Measurements from ENCODE around the gene PCARE.

PCARE gene

DNA sequence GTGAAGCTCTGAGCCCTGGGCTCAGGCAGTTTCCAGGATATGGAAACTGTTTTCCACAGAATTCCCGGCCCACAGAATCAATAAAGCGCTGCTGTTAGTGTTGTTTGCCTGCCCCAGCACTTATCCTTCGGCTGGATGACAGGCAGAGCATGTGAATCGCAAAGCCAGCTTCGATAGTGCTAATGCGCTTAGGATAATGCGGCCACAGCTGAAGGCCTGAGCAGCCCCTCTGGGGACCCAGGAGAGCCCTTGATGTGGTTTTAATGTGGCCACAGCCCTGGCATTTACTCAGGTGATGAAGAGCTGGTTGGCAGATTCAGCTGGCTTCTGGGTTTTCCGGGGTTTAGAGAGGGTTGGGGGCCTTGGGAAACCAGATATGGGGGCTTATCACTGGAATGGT lies 23.7 kb downstream of the PCARE start:
- no peak for TF ChIP-seq ZNF274 (IDR thresholded peaks at IDR 0.05; ENCODE audit: low read depth, low read length)
- no peak overlapping the region for H3K4me3 ChIP-seq (ENCODE audit: low read length)

DNA sequence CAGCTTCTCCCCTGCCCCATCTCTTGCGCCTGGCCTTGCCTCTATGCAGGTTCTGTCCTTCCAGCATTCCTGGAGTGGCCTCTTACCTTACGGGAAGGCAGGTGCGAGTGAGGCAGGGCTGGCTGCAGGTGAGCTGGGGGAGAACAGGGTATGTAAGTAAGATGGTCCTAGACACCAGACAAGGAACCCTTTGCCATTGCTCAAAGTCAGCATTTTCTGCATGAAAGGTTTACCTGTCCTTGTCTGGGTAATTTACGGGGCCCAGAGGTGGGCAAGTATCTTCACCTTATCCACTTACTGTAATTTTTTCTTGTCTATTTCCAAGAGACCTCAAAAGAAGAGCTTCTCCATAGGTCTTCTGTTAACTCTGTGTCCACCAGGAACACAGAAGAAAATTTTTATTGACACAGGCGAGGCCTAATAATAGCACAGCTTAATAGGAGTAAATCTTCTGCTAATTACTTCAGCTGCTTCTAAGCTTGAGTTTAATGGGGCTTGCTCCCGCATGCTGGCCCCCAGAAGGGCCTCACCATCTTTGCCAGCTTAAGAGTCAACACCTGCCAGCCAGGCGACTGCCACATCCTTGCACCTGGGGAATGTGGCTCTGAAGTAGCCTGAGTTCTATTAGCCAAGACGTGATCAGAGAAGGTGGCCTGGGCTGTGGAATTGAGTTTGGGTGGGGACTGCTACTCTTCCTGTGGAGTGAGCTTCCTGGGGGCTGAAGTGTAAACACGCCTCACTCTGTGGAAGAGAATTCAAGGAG lies 27.1 kb downstream of the PCARE start:
- TF ChIP-seq ZNF274 (IDR thresholded peaks at IDR 0.05; ENCODE audit: low read depth, low read length), result no peak
- H3K4me3 ChIP-seq (ENCODE audit: low read length), result no peak overlapping the region

DNA sequence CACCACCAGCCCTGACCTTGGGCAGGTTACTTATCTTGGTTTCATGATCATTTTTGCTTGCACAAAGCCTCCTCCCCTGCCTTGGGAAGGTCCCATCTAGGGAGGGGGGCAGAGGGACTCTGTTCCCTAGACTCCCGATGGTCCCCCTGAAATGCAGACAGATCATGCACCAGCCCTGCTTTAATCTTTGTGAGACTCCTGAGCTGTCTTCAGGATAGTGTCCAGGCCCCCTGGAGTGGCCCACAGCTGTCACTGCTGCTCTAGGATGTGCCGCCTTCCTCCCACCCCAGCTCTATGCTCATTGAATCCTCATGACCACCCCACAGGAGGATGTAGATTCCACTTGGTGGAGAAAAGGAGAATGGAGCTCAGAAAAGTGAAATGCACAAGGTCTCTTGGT lies 28.0 kb downstream of the PCARE start:
- no peak overlapping the region for H3K4me3 ChIP-seq (ENCODE audit: low read length)
- TF ChIP-seq ZNF274 (IDR thresholded peaks at IDR 0.05; ENCODE audit: low read depth, low read length), result no peak

DNA sequence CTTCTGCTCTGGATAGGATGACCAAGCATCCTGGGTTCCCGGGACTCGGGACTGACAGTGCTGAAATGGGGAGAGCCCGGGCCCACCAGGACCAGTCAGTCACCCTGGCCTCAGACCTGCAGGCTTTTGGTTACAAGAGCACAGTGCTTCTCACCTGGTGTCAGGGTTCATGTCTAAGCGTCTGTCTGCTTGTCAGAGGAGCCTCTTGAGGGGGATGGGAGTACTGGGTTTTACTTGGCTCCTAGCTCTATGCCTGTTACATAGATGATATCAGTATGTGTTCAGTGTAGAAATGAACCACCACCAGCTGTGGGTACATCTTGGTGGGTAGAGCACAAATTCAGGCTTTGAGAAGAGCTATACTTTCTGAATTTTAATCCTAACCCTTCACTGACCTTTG lies 29.9 kb downstream of the PCARE start:
- no peak overlapping the region for H3K4me3 ChIP-seq (ENCODE audit: low read length)
- TF ChIP-seq ZNF274 (IDR thresholded peaks at IDR 0.05; ENCODE audit: low read depth, low read length), result no peak

- TF ChIP-seq ZNF274 (IDR thresholded peaks at IDR 0.05; ENCODE audit: low read depth, low read length), result no peak
- no peak overlapping the region for H3K4me3 ChIP-seq (ENCODE audit: low read length)
Observed at GRCh38 chr2:29042561-29043075, 31.7 kb downstream of the PCARE start.

GRCh38 chr2:29041161-29041660 lies 33.1 kb downstream of the PCARE start:
- no peak for TF ChIP-seq ZNF274 (IDR thresholded peaks at IDR 0.05; ENCODE audit: low read depth, low read length)
- H3K4me3 ChIP-seq (ENCODE audit: low read length), result no peak overlapping the region

- no peak for TF ChIP-seq ZNF274 (IDR thresholded peaks at IDR 0.05; ENCODE audit: low read depth, low read length)
- H3K4me3 ChIP-seq (ENCODE audit: low read length), result no peak overlapping the region
Observed at GRCh38 chr2:29040552-29040951, 33.8 kb downstream of the PCARE start.

DNA sequence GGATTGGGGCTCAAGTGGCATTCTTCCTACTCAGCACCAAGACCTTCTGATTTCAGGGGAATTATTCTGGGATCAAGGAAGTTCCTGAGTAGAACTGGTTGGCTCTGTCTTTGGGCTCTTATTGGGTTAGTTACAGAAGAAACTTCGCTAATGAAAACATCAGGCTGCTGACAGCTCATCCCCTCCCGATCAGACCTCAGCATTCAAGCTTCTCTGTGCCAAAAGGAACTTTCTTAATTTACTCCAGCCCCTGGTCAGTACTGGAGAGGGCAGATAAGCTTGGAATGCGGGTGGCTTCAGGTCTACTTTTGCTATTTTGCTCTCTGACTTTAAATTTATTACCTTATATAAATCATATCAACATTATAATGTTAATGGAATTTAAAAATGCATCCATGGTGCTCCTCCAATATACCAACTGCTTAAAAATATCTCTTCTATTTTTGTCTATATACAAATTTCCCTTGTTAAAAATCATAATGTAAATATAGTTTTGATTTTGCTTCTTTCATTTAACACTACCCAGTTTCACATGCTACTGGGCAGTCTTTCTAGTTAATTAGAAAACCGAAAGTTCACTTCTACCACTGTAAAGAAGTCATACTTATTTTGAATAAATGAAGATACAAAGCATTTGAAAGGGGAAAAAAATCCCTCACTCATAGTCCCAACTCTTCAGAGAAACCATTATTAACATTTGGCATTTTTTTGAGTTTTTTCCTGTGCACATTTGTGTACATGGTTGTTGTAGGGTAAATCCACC lies 34.4 kb downstream of the PCARE start:
- H3K4me3 ChIP-seq (ENCODE audit: low read length), result no peak overlapping the region
- no peak for TF ChIP-seq ZNF274 (IDR thresholded peaks at IDR 0.05; ENCODE audit: low read depth, low read length)

DNA sequence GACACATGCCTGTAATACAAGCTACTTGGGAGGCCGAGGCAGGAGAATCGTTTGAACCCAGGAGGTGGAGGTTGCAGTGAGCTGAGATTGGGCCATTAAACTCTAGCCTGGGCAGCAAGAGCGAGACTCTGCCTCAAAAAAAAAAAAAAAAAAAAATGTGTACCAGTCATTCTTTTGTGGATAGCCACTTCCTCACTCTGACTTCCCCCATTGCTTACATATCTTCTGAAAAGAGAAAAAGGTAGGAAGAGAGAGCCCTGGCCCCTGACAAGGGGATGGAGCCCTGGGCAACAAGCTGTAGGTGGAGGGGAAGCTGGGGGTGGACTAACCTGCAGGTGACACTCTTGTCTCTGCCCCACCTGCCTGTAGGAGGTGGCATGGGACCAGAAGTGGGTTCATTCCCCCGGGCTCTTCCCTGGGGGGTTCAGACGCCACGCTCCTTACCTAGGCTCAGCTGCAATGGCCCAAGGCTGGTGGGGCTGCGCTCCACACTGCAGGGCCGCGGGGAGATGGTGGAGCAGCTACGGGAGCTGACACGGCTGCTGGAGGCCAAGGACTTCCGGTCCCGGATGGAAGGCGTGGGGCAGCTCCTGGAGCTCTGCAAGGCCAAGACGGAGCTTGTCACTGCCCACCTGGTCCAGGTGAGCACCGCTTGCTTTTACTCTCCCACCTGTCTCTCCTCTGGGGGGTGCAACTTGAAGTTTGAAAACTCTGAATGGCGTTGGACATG lies 39.1 kb downstream of the PCARE start:
- TF ChIP-seq ZNF274 (IDR thresholded peaks at IDR 0.05; ENCODE audit: low read depth, low read length), result no peak
- H3K4me3 ChIP-seq (ENCODE audit: low read length), result no peak overlapping the region

- H3K4me3 ChIP-seq (ENCODE audit: low read length), result no peak overlapping the region
- no peak for TF ChIP-seq ZNF274 (IDR thresholded peaks at IDR 0.05; ENCODE audit: low read depth, low read length)
Observed at GRCh38 chr2:29033656-29034055, 40.7 kb downstream of the PCARE start.

DNA sequence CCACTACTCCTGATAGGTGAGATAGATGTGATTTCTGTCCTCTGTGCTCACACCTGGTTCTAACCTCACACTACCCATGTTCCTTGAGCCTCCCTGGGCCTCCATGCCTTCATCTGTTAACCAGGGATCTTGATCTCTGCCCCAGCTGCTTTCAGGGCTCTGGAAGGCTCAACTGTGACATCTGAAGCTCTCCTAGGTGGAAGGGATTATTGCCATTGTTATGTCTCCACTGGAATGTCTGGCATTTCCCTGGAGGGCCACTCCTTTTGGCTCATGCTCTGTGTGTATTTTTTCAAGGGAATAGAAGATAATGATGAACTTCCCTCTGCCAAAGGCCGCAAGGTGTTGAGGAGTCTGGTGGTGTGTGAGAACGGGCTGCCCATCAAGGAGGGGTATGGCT lies 41.2 kb downstream of the PCARE start:
- TF ChIP-seq ZNF274 (IDR thresholded peaks at IDR 0.05; ENCODE audit: low read depth, low read length), result no peak
- no peak overlapping the region for H3K4me3 ChIP-seq (ENCODE audit: low read length)

DNA sequence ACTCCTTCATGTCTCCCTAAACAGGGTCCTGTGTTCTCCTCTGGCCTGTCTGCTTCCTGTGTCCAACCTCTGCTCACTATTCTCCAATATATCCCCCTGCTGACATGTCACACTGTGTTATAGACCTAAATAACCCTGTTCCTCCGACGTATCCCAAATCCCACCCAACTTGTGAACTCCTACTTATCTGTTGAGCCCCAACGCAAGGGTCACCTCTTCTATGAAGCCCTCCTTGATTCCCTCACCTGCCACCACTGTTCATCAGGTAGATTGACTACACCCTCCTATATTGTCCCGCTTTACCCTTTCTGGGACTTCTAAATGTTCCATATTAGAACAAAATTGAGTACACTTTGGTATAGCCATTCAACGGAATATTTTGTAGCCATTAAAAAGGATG lies 42.1 kb downstream of the PCARE start:
- no peak for TF ChIP-seq ZNF274 (IDR thresholded peaks at IDR 0.05; ENCODE audit: low read depth, low read length)
- H3K4me3 ChIP-seq (ENCODE audit: low read length), result no peak overlapping the region

DNA sequence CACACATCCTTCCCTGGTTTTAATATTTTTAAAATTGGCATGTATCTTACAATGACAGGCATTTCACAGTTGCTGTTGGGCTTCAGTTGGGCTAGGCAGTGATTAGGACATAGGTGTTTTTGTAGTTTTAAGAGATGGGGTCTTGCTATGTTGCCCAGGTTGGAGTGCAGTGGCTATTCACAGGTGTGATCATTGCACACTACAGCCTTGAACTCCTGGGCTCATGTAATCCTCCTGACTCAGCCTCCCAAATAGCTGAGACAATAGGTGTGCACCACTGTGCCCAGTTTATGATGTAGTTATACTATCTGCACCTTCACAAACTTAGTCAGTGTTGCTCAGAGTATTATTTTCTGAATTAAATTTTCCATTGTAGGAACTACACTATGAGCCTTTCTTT lies 43.3 kb downstream of the PCARE start:
- no peak for TF ChIP-seq ZNF274 (IDR thresholded peaks at IDR 0.05; ENCODE audit: low read depth, low read length)
- no peak overlapping the region for H3K4me3 ChIP-seq (ENCODE audit: low read length)

- H3K4me3 ChIP-seq (ENCODE audit: low read length), result no peak overlapping the region
- TF ChIP-seq ZNF274 (IDR thresholded peaks at IDR 0.05; ENCODE audit: low read depth, low read length), result no peak
Observed at GRCh38 chr2:29025711-29026110, 48.6 kb downstream of the PCARE start.

Measured in GM08714 (cell line).